K562 (cell line): ENCODE results near the gene AFAP1. TPM values are rescaled to one million over a fixed set of nuclear protein-coding genes. Genes with fewer than 3 reads are reported as not detected.

Source experiments
- ATAC-seq: fragments of 200-7000 bp; cut with Tn5 transposase; 3 replicates; pipeline ENCODE4 v1.9.1; 2020; ENCODE audit warnings: moderate library complexity
- BruUV-seq: library from RNA; stranded (reverse); fragments of 400-500 nt; replicated peaks from 2 replicates; lab custom pipeline; 2021; lab: Mats Ljungman, UMichigan
- CTCF ChIA-PET: fragments of 300-600 bp; formaldehyde crosslinking; extraction: SDS; loops from one replicate; lab custom pipeline; 2021; ENCODE audit warnings: low intra/inter-chr PET ratio; lab: Yijun Ruan, JAX
- POLR2A ChIA-PET: fragments of 300-600, 350-650 bp; sonication (Branson Sonifier 250); formaldehyde crosslinking; extraction: SDS; loops from one replicate; lab custom pipeline; 2021; ENCODE audit warnings: antibody characterized with exemption, inconsistent platforms; lab: Yijun Ruan, JAX
- DNase-seq, 4 experiments: peaks; one replicate each; pipeline versions ENCODE4 v3.0.0 to v3.0.0-alpha.2; 2011 to 2018; ENCODE audit warnings: low spot score in 3 of 4, mixed read lengths in 3 of 4; ENCODE audit errors: extremely low read depth in 1 of 4
- FAIRE-seq: peaks from 2 replicates; lab custom pipeline; 2011; peaks lifted over from hg19 to GRCh38; lab: Jason Lieb, UNC
- H2AFZ ChIP-seq: 2 replicates; pipeline ENCODE4 v1.6.0; 2011; ENCODE audit warnings: low read depth, low read length, control low read depth, inconsistent platforms
- H3K27ac ChIP-seq: fragments of 200-600 bp; 3 replicates; pipeline ENCODE4 v1.8.0; 2011; ENCODE audit warnings: low read depth, mild to moderate bottlenecking, control low read depth, inconsistent platforms, low read length, moderate library complexity, mixed read lengths; ENCODE audit errors: extremely low read depth
- H3K27me3 ChIP-seq, 2 experiments: fragments of 300-600 bp in 1 of 2; 2 replicates in 1 of 2; 3 replicates in 1 of 2; pipeline versions ENCODE4 v1.6.0 to v1.8.0; 2011; ENCODE audit warnings: inconsistent platforms in 2 of 2, low read length in 2 of 2, mild to moderate bottlenecking in 1 of 2, mixed read lengths in 1 of 2, moderate library complexity in 1 of 2; ENCODE audit not compliant: control insufficient read depth in 2 of 2, insufficient read depth in 2 of 2
- H3K36me3 ChIP-seq: fragments of 300-600 bp; 3 replicates; pipeline ENCODE4 v1.8.0; 2011; ENCODE audit warnings: mild to moderate bottlenecking, low read length, inconsistent platforms; ENCODE audit not compliant: control insufficient read depth, insufficient read depth
- H3K4me1 ChIP-seq, 2 experiments: fragments of 200-600 bp in 1 of 2; replicated peaks in 1 of 2; 2 replicates in 1 of 2; 3 replicates in 1 of 2; pipeline versions ENCODE4 v1.5.1 to v1.8.0; 2011; ENCODE audit warnings: inconsistent platforms in 2 of 2, low read length in 2 of 2, mild to moderate bottlenecking in 1 of 2, mixed read lengths in 1 of 2, moderate library complexity in 1 of 2; ENCODE audit not compliant: control insufficient read depth in 2 of 2, insufficient read depth in 2 of 2
- H3K4me2 ChIP-seq: 2 replicates; pipeline ENCODE4 v1.6.1; 2011; ENCODE audit warnings: low read length, control low read depth, inconsistent platforms, mixed read lengths; ENCODE audit not compliant: insufficient read depth
- H3K4me3 ChIP-seq: fragments of 200-600 bp; sonication (generic), shearing (Covaris generic); 2 replicates; pipeline ENCODE4 v1.5.1; 2016; ENCODE audit warnings: control low read depth, inconsistent platforms
- H3K79me2 ChIP-seq: fragments of 200-600 bp; 3 replicates; pipeline ENCODE4 v1.8.0; 2011; ENCODE audit warnings: low read length, inconsistent platforms; ENCODE audit not compliant: control insufficient read depth, insufficient read depth
- H3K9ac ChIP-seq, 2 experiments: 2 replicates each; pipeline versions ENCODE4 v1.6.0 to v1.6.1; 2011; ENCODE audit warnings: low read depth in 2 of 2, low read length in 2 of 2, control low read depth in 1 of 2, inconsistent platforms in 1 of 2, mild to moderate bottlenecking in 1 of 2, mixed read lengths in 1 of 2; ENCODE audit not compliant: insufficient read depth in 1 of 2
- H3K9me1 ChIP-seq: one replicate; pipeline ENCODE4 v1.6.0; 2011; ENCODE audit warnings: inconsistent platforms, mild to moderate bottlenecking, low read length, moderate library complexity; ENCODE audit not compliant: control insufficient read depth, insufficient read depth
- H3K9me3 ChIP-seq: replicated peaks from 2 replicates; pipeline ENCODE4 v1.5.1; 2011; ENCODE audit warnings: low read depth, low read length, inconsistent platforms; ENCODE audit not compliant: control insufficient read depth, insufficient read depth
- H4K20me1 ChIP-seq: replicated peaks from 2 replicates; pipeline ENCODE4 v1.6.1; 2011; ENCODE audit warnings: low read length, inconsistent platforms, mixed read lengths; ENCODE audit not compliant: control insufficient read depth, insufficient read depth
- GATAD2B ChIP-seq: fragments of 450-650 bp; IDR thresholded peaks from 2 replicates; pipeline ENCODE4 v1.6.1; 2017; ENCODE audit warnings: mild to moderate bottlenecking, borderline replicate concordance
- MECOM ChIP-seq: fragments of 250-450 bp; sonication (Bioruptor Pico); IDR thresholded peaks from 2 replicates; pipeline ENCODE4 v1.8.0; 2022; ENCODE audit warnings: inconsistent platforms
- SNRNP70 ChIP-seq: fragments of 200-400 bp; formaldehyde crosslinking; optimal IDR thresholded peaks from 2 replicates; pipeline ENCODE3; 2017; ENCODE audit warnings: low read depth, low read length
- XRCC4 ChIP-seq: IDR thresholded peaks from one replicate; pipeline ENCODE4 v1.6.1; 2011; ENCODE audit not compliant: insufficient read depth, insufficient read length; ENCODE audit errors: extremely low read depth
- WGBS: fragments of 100-300 bp; shearing (Covaris generic); methylation state at CpG from one replicate; pipeline ENCODE4 v1.1.6; 2016; ENCODE audit warnings: low coverage, mixed read lengths; ENCODE audit not compliant: insufficient coverage; ENCODE audit errors: missing lambda C conversion rate; 5-methylcytosine and 5-hydroxymethylcytosine counted together
- in situ Hi-C: fragments of 300-500 bp; cut with MboI; formaldehyde crosslinking; loops from 4 replicates; pipeline ENCODE4 v1.15.0; 2018; ENCODE audit warnings: inconsistent platforms, mixed read lengths
- intact Hi-C: fragments of 100-400 bp; cut with micrococcal nuclease; formaldehyde crosslinking; loops from 2 replicates; pipeline ENCODE4 v1.14.2; 2022
- polyA plus RNA-seq, 8 experiments: library from polyadenylated mRNA; depleted of rRNA in 4 of 8; stranded (reverse) in 5 of 8; unstranded in 3 of 8; fragments of >200 nt; fragmentation: Nextera tagmentation in 2 of 8; fragmentation: Illumina TruSeq in 1 of 8; extraction: Ambion mirVana in 2 of 8; extraction: Trizol in 1 of 8; gene quantifications; 2 replicates each; pipeline versions ENCODE4 v1.2.1 to v1.2.3, GENCODE V29; 2011 to 2014; ENCODE audit warnings: inconsistent platforms in 1 of 8, missing spikeins in 1 of 8
- total RNA-seq, 7 experiments: library from RNA; depleted of rRNA in 6 of 7; stranded (reverse); fragments of >200 nt in 6 of 7; fragmentation: Illumina TruSeq in 2 of 7; extraction: Trizol in 2 of 7; gene quantifications; 2 replicates each; pipeline versions ENCODE4 v1.2.1 to v1.2.3, GENCODE V29; 2011 to 2021; ENCODE audit warnings: low replicate concordance in 1 of 7
- TF ChIP-seq, protein P1 (sequence below): fragments of 450-650 bp; formaldehyde crosslinking; IDR thresholded peaks from 2 replicates; pipeline ENCODE4 v1.4.0; 2020; ENCODE audit warnings: mild to moderate bottlenecking, mixed read lengths
- TF ChIP-seq, protein P2 (sequence below), 2 experiments: IDR thresholded peaks in 1 of 2; conservative IDR thresholded peaks in 1 of 2; 2 replicates each; pipeline ENCODE4 v1.6.1; 2016; ENCODE audit warnings: low read depth in 2 of 2, mild to moderate bottlenecking in 1 of 2, missing compliant biosample characterization in 1 of 2, missing genetic modification characterization in 1 of 2, moderate library complexity in 1 of 2

AFAP1 gene
- total and polyA plus RNA-seq, 9 of the 15 experiments (the other 6 are each of a cell fraction or from before 2014, with no cell fraction given), result 0.07 to 0.42 (median 0.12) TPM; not detected in 1

DNA sequence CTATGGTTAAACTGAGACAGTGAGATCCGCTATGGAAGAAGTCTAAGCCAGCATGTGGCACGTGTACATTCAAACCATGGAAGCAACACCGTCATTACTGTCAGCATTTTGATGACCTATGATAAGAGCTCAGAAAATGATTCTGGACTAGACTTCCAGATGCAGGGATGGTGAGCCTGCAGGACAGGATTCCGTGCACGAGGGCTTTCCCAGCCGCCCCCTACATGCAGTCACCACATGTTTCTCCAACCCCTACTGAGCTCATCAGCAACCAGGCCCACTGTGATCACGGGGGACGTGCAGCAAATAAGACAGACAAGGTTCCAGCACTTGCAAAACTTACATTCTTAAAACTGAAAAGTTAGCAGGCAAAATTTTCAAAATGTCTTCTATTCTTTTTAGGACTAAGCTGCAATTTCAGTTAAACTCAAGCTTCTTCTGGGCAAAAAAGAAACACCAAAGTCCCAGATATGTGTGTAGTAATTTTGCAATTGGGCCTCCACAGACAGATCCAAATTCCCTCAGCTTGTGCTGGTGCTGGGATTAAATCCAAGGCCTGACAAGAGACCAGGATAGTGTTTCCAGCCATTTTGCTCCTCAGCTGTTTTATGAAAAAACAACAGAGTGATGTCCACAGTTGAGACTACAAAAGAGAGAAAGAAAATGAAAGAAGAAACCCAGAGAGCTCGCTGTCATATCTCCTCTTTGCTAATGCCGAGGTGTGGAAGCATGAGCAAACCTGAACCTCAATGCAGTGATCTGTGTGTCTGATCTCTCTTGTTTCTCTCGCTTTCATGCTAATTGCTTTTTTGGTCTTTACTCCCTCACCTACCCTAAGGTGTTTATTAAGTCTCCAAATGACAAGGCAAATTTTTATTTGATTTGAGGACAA is 118.2 kb downstream of the AFAP1 start (continued):
- TF ChIP-seq, protein P1, sequence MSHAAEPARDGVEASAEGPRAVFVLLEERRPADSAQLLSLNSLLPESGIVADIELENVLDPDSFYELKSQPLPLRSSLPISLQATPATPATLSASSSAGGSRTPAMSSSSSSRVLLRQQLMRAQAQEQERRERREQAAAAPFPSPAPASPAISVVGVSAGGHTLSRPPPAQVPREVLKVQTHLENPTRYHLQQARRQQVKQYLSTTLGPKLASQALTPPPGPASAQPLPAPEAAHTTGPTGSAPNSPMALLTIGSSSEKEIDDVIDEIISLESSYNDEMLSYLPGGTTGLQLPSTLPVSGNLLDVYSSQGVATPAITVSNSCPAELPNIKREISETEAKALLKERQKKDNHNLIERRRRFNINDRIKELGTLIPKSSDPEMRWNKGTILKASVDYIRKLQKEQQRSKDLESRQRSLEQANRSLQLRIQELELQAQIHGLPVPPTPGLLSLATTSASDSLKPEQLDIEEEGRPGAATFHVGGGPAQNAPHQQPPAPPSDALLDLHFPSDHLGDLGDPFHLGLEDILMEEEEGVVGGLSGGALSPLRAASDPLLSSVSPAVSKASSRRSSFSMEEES (CRISPR knock-in tag), result no peak

DNA sequence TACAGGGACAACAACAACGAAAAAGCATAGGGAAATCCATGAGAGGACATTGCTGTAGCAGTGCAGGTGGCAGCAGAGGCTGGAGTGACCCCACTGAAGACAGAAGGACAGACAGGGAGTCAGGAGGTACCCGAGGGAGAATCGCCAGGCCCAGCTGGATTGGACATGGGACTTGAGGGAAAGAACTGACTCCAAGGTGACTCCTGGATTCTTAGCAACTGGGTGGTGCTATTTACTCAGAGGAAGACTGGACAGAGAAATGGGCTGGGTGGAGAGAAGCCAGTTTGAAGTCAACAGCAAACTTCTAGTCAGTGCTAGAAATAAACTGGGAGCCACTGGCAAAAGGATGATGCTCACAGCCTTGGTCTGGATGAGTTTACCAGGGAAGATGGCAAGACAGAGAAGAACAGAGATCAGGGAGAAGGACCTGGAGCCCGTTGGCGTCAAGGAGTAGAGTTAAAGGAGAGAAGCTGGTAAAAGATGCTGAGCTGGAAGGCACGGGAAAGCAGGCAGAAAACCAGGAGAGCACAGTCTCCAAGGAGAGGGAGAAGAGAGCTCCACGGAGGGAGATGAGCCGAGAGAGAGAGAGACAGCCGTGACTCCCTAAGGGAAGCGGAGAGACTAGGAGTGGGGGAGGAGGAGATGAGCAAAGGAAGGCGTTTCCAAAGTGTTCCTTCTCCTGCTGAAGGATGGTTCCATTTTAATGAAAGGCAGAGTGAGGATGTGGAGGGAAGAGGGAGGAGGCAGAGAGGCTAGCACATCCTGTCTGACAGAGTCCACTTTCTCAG is 119.4 kb downstream of the AFAP1 start:
- Histone ChIP-seq H4K20me1 (no peaks in the 10 kb centered on the region; the same call in 1 of the 2 replicates), H3K4me2 (no peak overlapping the region), H3K9ac (no peak overlapping the region), H2AFZ (no peak overlapping the region), H3K27me3 (peaks cover 9 to 42% of the 10 kb centered on the region in 2 experiments; a peak in 4 of 5 replicates), H3K79me2 (no peaks in the 10 kb centered on the region), H3K4me1 (no peaks in the 10 kb centered on the region), H3K4me3 (no peak overlapping the region), H3K36me3 (no peaks in the 10 kb centered on the region), H3K9me3 (no peaks in the 10 kb centered on the region), H3K27ac (no peak overlapping the region), H3K9me1 (no peaks in the 10 kb centered on the region)
- ATAC-seq (no peak), FAIRE-seq (no peak), DNase-seq (no peak)
- intact Hi-C loops (no loop called here), in situ Hi-C loops (no loop called here)
- ChIA-PET POLR2A (interaction anchor here (2.0 kb wide), 1 partner anchor 11 kb away, joined by 5 read pairs; no protein-coding TSS in a partner anchor), CTCF (no interaction called here)
- BruUV-seq, result no TSS peak
- WGBS, result 2% methylated on average over 9 of the region's 11 CpGs
- TF ChIP-seq XRCC4 (no peak), GATAD2B (no peak), SNRNP70 (no peak), MECOM (CRISPR knock-in tag) (no peak)
- TF ChIP-seq, protein P2, sequence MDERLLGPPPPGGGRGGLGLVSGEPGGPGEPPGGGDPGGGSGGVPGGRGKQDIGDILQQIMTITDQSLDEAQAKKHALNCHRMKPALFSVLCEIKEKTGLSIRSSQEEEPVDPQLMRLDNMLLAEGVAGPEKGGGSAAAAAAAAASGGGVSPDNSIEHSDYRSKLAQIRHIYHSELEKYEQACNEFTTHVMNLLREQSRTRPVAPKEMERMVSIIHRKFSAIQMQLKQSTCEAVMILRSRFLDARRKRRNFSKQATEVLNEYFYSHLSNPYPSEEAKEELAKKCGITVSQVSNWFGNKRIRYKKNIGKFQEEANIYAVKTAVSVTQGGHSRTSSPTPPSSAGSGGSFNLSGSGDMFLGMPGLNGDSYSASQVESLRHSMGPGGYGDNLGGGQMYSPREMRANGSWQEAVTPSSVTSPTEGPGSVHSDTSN (CRISPR knock-in tag; IDR thresholded peaks at IDR 0.05; ENCODE audit: low read depth), result no peak
- TF ChIP-seq, protein P2 (tag; conservative IDR thresholded peaks at IDR 0.05; ENCODE audit: low read depth), result no peak
